GM18520 (cell line): ENCODE results near the gene ZPBP2.

Experiments
- ATAC-seq: cut with Tn5 transposase; IDR thresholded peaks from one replicate; pipeline ENCODE4 v1.9.1; 2021; ENCODE audit not compliant: unreplicated experiment

The ZPBP2 gene

GRCh38 chr17:39904990-39905288 lies 36.9 kb downstream of the ZPBP2 start:
- no peak for ATAC-seq

- no peak for ATAC-seq
Measured at GRCh38 chr17:39908789-39909352, 40.9 kb downstream of the ZPBP2 start.

- no peak for ATAC-seq
Measured at GRCh38 chr17:39913989-39914388, 46.0 kb downstream of the ZPBP2 start.

- ATAC-seq: no peak
Measured at GRCh38 chr17:39915559-39915958, 47.6 kb downstream of the ZPBP2 start.

- ATAC-seq: no peak
Measured at GRCh38 chr17:39916918-39917317, 48.9 kb downstream of the ZPBP2 start.

- ATAC-seq: no peak
Measured at GRCh38 chr17:39919087-39919683, 51.2 kb downstream of the ZPBP2 start.

GRCh38 chr17:39920218-39921210 lies 52.5 kb downstream of the ZPBP2 start:
- no peak for ATAC-seq

- no peak for ATAC-seq
Measured at GRCh38 chr17:39921323-39921722, 53.3 kb downstream of the ZPBP2 start.

GRCh38 chr17:39922006-39922405 lies 54.0 kb downstream of the ZPBP2 start:
- ATAC-seq: no peak

GRCh38 chr17:39923230-39923629 lies 55.2 kb downstream of the ZPBP2 start:
- no peak for ATAC-seq

GRCh38 chr17:39923836-39924690 lies 56.1 kb downstream of the ZPBP2 start:
- no peak for ATAC-seq

- no peak for ATAC-seq
Measured at GRCh38 chr17:39924691-39925055, 56.7 kb downstream of the ZPBP2 start.

GRCh38 chr17:39925282-39926134 lies 57.5 kb downstream of the ZPBP2 start:
- ATAC-seq: no peak

GRCh38 chr17:39926135-39926587 lies 58.2 kb downstream of the ZPBP2 start:
- ATAC-seq: no peak

- no peak for ATAC-seq
Measured at GRCh38 chr17:39926588-39927100, 58.6 kb downstream of the ZPBP2 start.
